ENCODE measurements around the gene DIP2B. TPM values are rescaled to one million over a fixed set of nuclear protein-coding genes. Genes with fewer than 3 reads are reported as not detected.

DIP2B gene
- total and polyA plus RNA-seq, 2 experiments from 2014 or later: 5.6 to 17.9 TPM

DNA sequence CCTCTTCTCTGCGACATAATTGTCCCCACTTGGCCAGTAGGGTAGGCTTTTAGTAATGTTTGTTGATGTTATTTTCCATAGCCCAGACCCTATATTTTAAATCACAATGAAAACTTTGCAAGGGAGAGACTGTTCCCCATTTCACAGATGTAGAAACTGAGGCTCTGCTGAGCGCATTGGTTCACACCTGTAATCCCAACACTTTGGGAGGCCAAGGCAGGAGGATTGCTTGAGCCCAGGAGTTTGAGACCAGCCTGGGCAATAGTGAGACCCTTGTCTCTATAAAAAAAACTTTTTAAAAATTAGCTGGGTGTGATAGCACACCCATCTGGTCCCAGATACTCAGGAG is 114.8 kb downstream of the DIP2B start:
- in situ Hi-C loops (cut with MboI): no loop called here
- no peak for DNase-seq
- H3K27ac ChIP-seq: no peak overlapping the region

DNA sequence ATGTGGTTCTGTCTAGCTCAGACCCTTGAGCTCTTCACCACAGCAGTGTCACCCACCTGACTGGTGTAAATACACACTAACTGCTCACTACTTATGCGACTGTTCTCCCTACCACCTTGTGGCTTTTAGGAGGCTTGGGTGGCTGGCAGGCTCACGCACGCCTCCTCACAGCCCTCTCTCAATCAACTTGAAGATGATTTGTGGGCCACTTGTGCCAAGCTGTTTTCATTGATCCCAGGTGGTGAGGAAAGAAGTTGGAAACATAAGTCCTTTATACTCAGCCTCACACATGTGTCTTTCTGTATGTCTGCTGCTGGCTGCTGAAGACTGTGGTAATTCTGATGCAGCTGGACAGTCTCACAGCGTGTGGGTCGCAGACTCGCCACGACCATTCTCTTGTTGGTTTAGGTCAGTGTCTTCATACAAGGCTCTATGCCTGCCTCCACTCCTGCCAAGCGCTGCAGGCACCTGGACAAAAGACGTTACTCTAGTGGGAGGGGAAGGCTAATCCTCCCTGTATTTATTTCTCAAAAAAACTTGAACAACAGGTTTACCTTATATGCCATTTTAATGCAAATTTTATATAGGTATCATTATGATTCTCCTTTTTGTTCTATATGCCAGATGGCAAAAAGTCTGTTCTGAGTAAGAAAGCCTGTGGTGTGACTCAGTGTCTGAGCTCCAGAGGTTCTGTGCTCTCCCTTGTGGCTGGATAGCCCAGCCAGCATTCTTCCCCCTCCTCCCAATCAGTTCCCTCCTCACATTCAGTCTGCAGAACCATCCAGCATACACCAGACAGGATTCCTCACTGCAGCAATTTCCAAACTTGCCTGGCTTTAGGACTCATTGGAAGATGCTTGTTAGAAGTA is 115.6 kb downstream of the DIP2B start:
- WGBS, 2 experiments (ENCODE audit: low coverage in 1 of 2, low lambda C conversion rate in 2 of 2, missing lambda C conversion rate in 2 of 2): 38 to 41% methylated on average over 9 of the region's 9 CpGs
- H3K79me2 ChIP-seq (ENCODE audit: insufficient read depth): peaks cover 76% of the 10 kb centered on the region
- in situ Hi-C loops (cut with MboI): no loop called here

More for the DNA sequence above, 114.8 kb downstream of the DIP2B start:
- Histone ChIP-seq H3K9me3 (ENCODE audit: low read depth) (no peaks in the 10 kb centered on the region), H3K27me3 (replicated peaks; ENCODE audit: insufficient read depth) (no peaks in the 10 kb centered on the region), H3K4me2 (ENCODE audit: unreplicated experiment) (no peak overlapping the region), H3K4me3 (no peak overlapping the region), H3K9me2 (ENCODE audit: insufficient read depth) (no peaks in the 10 kb centered on the region), H3K9ac (no peak overlapping the region), H3F3A (ENCODE audit: insufficient read depth) (peaks cover 58% of the 10 kb centered on the region), H3K36me3 (ENCODE audit: low read depth) (no peaks in the 10 kb centered on the region), H3K79me2 (ENCODE audit: insufficient read depth) (peaks cover 72% of the 10 kb centered on the region), H3K4me1 (ENCODE audit: insufficient read depth) (peaks cover 60% of the 10 kb centered on the region), H2AFZ (no peak overlapping the region), H4K20me1 (ENCODE audit: insufficient read depth) (no peaks in the 10 kb centered on the region)
- 93 to 98% methylated on average over 2 of the region's 2 CpGs for WGBS, 2 experiments (ENCODE audit: low coverage in 1 of 2, low lambda C conversion rate in 2 of 2, missing lambda C conversion rate in 2 of 2)
- TF ChIP-seq EZH2phosphoT487 (IDR thresholded peaks at IDR 0.05; ENCODE audit: insufficient read depth, low read depth) (no peak), EZH2 (IDR thresholded peaks at IDR 0.05; ENCODE audit: insufficient read depth, poor library complexity, severe bottlenecking) (no peak)

DNA sequence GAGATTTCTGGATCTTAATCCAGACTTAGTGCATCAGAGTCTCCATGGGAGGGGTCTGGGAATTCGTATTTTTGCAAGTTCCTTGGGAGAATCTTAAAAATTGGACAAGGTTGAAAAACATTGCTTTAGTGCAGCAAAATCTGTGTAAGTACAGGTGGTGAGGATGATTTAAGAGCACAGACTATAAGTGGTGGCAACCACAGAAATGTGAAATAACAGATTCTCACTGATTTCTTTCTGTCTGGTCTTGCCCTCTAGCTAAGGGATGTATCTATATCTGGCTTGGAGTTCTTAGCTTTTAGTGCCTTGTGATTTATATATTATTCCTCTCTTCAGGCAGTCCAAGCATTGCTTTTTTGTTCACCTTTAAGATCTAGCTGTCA is 116.2 kb downstream of the DIP2B start:
- WGBS, 2 experiments (ENCODE audit: low coverage in 1 of 2, low lambda C conversion rate in 2 of 2, missing lambda C conversion rate in 2 of 2): 0 to 10% methylated on average over 1 of the region's 1 CpG
- peaks cover 48% of the 10 kb centered on the region for H3K4me1 ChIP-seq (ENCODE audit: insufficient read depth)
- no peak overlapping the region for H2AFZ ChIP-seq
- no peak overlapping the region for H3K9ac ChIP-seq
- peaks cover 83% of the 10 kb centered on the region for H3K79me2 ChIP-seq (ENCODE audit: insufficient read depth)
- no peaks in the 10 kb centered on the region for H3K9me3 ChIP-seq (ENCODE audit: low read depth)
- H3K36me3 ChIP-seq (ENCODE audit: low read depth): no peaks in the 10 kb centered on the region
- TF ChIP-seq EZH2 (IDR thresholded peaks at IDR 0.05; ENCODE audit: insufficient read depth, poor library complexity, severe bottlenecking): no peak
- no peak for TF ChIP-seq EZH2phosphoT487 (IDR thresholded peaks at IDR 0.05; ENCODE audit: insufficient read depth, low read depth)
- H4K20me1 ChIP-seq (ENCODE audit: insufficient read depth): no peaks in the 10 kb centered on the region
- H3K27ac ChIP-seq: peak overlapping the region; percentile 44
- peaks cover 44% of the 10 kb centered on the region for H3F3A ChIP-seq (ENCODE audit: insufficient read depth)
- no peak overlapping the region for H3K4me3 ChIP-seq
- H3K27me3 ChIP-seq (replicated peaks; ENCODE audit: insufficient read depth): no peaks in the 10 kb centered on the region
- in situ Hi-C loops (cut with MboI): no loop called here
- DNase-seq: no peak
- peak overlapping the region; percentile 52 for H3K4me2 ChIP-seq (ENCODE audit: unreplicated experiment)
- no peaks in the 10 kb centered on the region for H3K9me2 ChIP-seq (ENCODE audit: insufficient read depth)

More for the DNA sequence above, 115.6 kb downstream of the DIP2B start:
- no peaks in the 10 kb centered on the region for H4K20me1 ChIP-seq (ENCODE audit: insufficient read depth)
- peak; percentile 94 for DNase-seq
- H3F3A ChIP-seq (ENCODE audit: insufficient read depth): peaks cover 50% of the 10 kb centered on the region
- no peaks in the 10 kb centered on the region for H3K9me2 ChIP-seq (ENCODE audit: insufficient read depth)
- H3K4me2 ChIP-seq (ENCODE audit: unreplicated experiment): peak overlapping the region; percentile 52
- peaks cover 54% of the 10 kb centered on the region for H3K4me1 ChIP-seq (ENCODE audit: insufficient read depth)
- no peak overlapping the region for H2AFZ ChIP-seq
- no peak overlapping the region for H3K4me3 ChIP-seq
- H3K27ac ChIP-seq: peak overlapping the region; percentile 45
- H3K27me3 ChIP-seq (replicated peaks; ENCODE audit: insufficient read depth): no peaks in the 10 kb centered on the region
- no peaks in the 10 kb centered on the region for H3K36me3 ChIP-seq (ENCODE audit: low read depth)
- no peaks in the 10 kb centered on the region for H3K9me3 ChIP-seq (ENCODE audit: low read depth)
- H3K9ac ChIP-seq: no peak overlapping the region
- TF ChIP-seq EZH2phosphoT487 (IDR thresholded peaks at IDR 0.05; ENCODE audit: insufficient read depth, low read depth) (no peak), EZH2 (IDR thresholded peaks at IDR 0.05; ENCODE audit: insufficient read depth, poor library complexity, severe bottlenecking) (no peak)

DNA sequence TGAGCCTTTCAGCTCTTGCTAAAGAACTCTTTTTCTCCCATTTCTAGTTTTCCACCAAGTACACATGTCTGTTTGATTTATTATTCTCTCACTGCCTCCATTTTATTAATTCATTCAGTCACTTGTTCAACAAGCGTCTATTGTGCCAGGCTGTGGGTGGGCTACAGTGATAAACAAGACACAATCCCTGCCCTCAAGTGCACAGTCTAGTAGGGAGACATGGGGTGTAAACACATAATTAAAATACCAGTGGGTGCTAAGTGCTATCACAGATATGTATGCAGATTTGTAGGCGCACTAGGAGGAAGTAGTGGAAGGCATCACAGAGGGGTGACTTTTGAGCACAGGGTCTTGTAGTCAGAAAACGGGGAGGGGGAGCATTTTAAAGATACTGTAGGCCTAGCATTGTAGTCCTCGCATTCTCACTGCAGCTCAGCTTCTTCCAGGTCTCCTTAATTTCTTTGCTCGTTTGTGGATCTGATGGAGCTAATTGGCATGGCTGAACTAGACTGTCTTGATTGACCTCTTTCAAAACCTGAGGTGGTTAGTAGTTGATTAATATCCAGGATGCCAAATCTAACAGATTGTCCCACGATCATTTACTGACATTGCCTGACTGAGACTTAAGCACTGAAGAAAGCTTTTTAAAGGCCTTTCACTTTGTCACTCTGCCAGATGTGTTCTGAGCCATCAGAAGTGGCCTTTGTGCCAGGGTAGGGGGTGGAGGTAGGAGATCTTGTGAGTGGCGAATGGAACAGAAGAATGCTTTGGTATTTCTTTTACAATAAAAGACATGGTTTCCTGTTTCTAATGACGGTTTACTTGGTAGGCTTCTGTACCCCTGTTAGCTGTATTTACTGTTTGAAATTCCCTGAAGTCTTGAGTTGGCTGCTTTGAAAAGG is 116.9 kb downstream of the DIP2B start:
- H4K20me1 ChIP-seq (ENCODE audit: insufficient read depth): no peaks in the 10 kb centered on the region
- H3F3A ChIP-seq (ENCODE audit: insufficient read depth): peaks cover 37% of the 10 kb centered on the region
- 76 to 77% methylated on average over 8 of the region's 8 CpGs for WGBS, 2 experiments (ENCODE audit: low coverage in 1 of 2, low lambda C conversion rate in 2 of 2, missing lambda C conversion rate in 2 of 2)
- in situ Hi-C loops (cut with MboI): no loop called here
- H2AFZ ChIP-seq: no peak overlapping the region
- no peak for TF ChIP-seq EZH2 (IDR thresholded peaks at IDR 0.05; ENCODE audit: insufficient read depth, poor library complexity, severe bottlenecking)
- no peak for TF ChIP-seq EZH2phosphoT487 (IDR thresholded peaks at IDR 0.05; ENCODE audit: insufficient read depth, low read depth)
- no peaks in the 10 kb centered on the region for H3K9me3 ChIP-seq (ENCODE audit: low read depth)
- H3K4me2 ChIP-seq (ENCODE audit: unreplicated experiment): peak overlapping the region; percentile 52
- H3K9ac ChIP-seq: no peak overlapping the region
- H3K27ac ChIP-seq: peak overlapping the region; percentile 44
- no peak for DNase-seq
- H3K36me3 ChIP-seq (ENCODE audit: low read depth): no peaks in the 10 kb centered on the region
- no peaks in the 10 kb centered on the region for H3K27me3 ChIP-seq (replicated peaks; ENCODE audit: insufficient read depth)
- peaks cover 48% of the 10 kb centered on the region for H3K4me1 ChIP-seq (ENCODE audit: insufficient read depth)
- H3K4me3 ChIP-seq: no peak overlapping the region
- peaks cover 87% of the 10 kb centered on the region for H3K79me2 ChIP-seq (ENCODE audit: insufficient read depth)
- no peaks in the 10 kb centered on the region for H3K9me2 ChIP-seq (ENCODE audit: insufficient read depth)

Measured in GM23248 (cell line).